Nephron progenitor cell (in vitro differentiated cells): Measurements from ENCODE around the gene C1QTNF3.
"Not testable (repeated sequence)": the region's sequence is repeated elsewhere in the genome, so short reads cannot be mapped to it uniquely, and the experiment has no call there.

Experiments
- DNase-seq: peaks from one replicate; pipeline ENCODE4 v3.0.0; 2021
- H3K27ac Mint-ChIP-seq: 2 replicates; pipeline ENCODE4 v1.8.0; 2021; ENCODE audit warnings: mild to moderate bottlenecking, moderate library complexity, mixed read lengths
- H3K27me3 Mint-ChIP-seq: 2 replicates; pipeline ENCODE4 v1.8.0; 2021; ENCODE audit warnings: mild to moderate bottlenecking, low read depth, mixed read lengths; ENCODE audit not compliant: poor library complexity
- H3K36me3 Mint-ChIP-seq: 2 replicates; pipeline ENCODE4 v1.8.0; 2021; ENCODE audit warnings: low read depth, mixed read lengths
- H3K4me1 Mint-ChIP-seq: 2 replicates; pipeline ENCODE4 v1.8.0; 2021; ENCODE audit warnings: mixed read lengths
- H3K4me3 Mint-ChIP-seq: 2 replicates; pipeline ENCODE4 v1.8.0; 2021; ENCODE audit warnings: mild to moderate bottlenecking, moderate library complexity, mixed read lengths
- H3K9me3 Mint-ChIP-seq: 2 replicates; pipeline ENCODE4 v1.8.0; 2021; ENCODE audit warnings: mild to moderate bottlenecking, moderate library complexity, mixed read lengths
- CTCF ChIP-seq: fragments of 200-600 bp; sonication (generic); IDR thresholded peaks from 2 replicates; pipeline ENCODE4 v1.5.0; 2021; ENCODE audit warnings: antibody characterized with exemption

The C1QTNF3 gene

GRCh38 chr5:34043099-34043876 is at the start of gene C1QTNF3:
C1QTNF3 (minus strand) TSS chr5:34043213; CDS start chr5:34043125, 88 bp downstream.
- peaks cover 3% of the 10 kb centered on the region for H3K27me3 Mint-ChIP-seq
- peaks cover 39% of the 10 kb centered on the region for H3K4me1 Mint-ChIP-seq
- H3K4me3 Mint-ChIP-seq, result peak within 1 kb of the TSS; percentile 66
- H3K27ac Mint-ChIP-seq, result peak within 1 kb of the TSS; percentile 97
- DNase-seq, result peak; percentile 46
- peaks cover 38% of the 10 kb centered on the region for H3K36me3 Mint-ChIP-seq
- no peak for TF ChIP-seq CTCF
- peaks cover 8% of the 10 kb centered on the region for H3K9me3 Mint-ChIP-seq

GRCh38 chr5:34091039-34091438 is 48.0 kb upstream of the C1QTNF3 start:
- H3K27me3 Mint-ChIP-seq, H3K4me1 Mint-ChIP-seq, H3K4me3 Mint-ChIP-seq, DNase-seq, H3K36me3 Mint-ChIP-seq, H3K27ac Mint-ChIP-seq, H3K9me3 Mint-ChIP-seq: not testable (repeated sequence)

- H3K27ac Mint-ChIP-seq, H3K4me3 Mint-ChIP-seq, H3K27me3 Mint-ChIP-seq, H3K4me1 Mint-ChIP-seq, DNase-seq, H3K9me3 Mint-ChIP-seq: not testable (repeated sequence)
- peaks cover 13% of the 10 kb centered on the region for H3K36me3 Mint-ChIP-seq
Measured at GRCh38 chr5:34089802-34090201, 46.8 kb upstream of the C1QTNF3 start.

GRCh38 chr5:34087728-34088127 is 44.7 kb upstream of the C1QTNF3 start:
- not testable (repeated sequence) for H3K4me1 Mint-ChIP-seq

GRCh38 chr5:34083898-34084297 is 40.9 kb upstream of the C1QTNF3 start:
- H3K9me3 Mint-ChIP-seq, H3K4me1 Mint-ChIP-seq, H3K4me3 Mint-ChIP-seq, H3K27me3 Mint-ChIP-seq, H3K27ac Mint-ChIP-seq, DNase-seq: not testable (repeated sequence)
- peaks cover 12% of the 10 kb centered on the region for H3K36me3 Mint-ChIP-seq

More at GRCh38 chr5:34087728-34088127, 44.7 kb upstream of the C1QTNF3 start:
- H3K36me3 Mint-ChIP-seq, H3K27ac Mint-ChIP-seq, H3K27me3 Mint-ChIP-seq, DNase-seq, H3K9me3 Mint-ChIP-seq, H3K4me3 Mint-ChIP-seq: not testable (repeated sequence)

GRCh38 chr5:34079505-34079904 is 36.5 kb upstream of the C1QTNF3 start:
- not testable (repeated sequence) for H3K27me3 Mint-ChIP-seq, H3K4me3 Mint-ChIP-seq, H3K4me1 Mint-ChIP-seq, H3K9me3 Mint-ChIP-seq, DNase-seq, H3K36me3 Mint-ChIP-seq, H3K27ac Mint-ChIP-seq

- H3K27ac Mint-ChIP-seq, H3K4me1 Mint-ChIP-seq, H3K27me3 Mint-ChIP-seq, H3K4me3 Mint-ChIP-seq, DNase-seq, H3K9me3 Mint-ChIP-seq, H3K36me3 Mint-ChIP-seq: not testable (repeated sequence)
Measured at GRCh38 chr5:34077636-34078035, 34.6 kb upstream of the C1QTNF3 start.

- peaks cover 11% of the 10 kb centered on the region for H3K36me3 Mint-ChIP-seq
- H3K27ac Mint-ChIP-seq, H3K4me3 Mint-ChIP-seq, H3K4me1 Mint-ChIP-seq, H3K27me3 Mint-ChIP-seq, H3K9me3 Mint-ChIP-seq, DNase-seq: not testable (repeated sequence)
Measured at GRCh38 chr5:34076719-34077364, 33.8 kb upstream of the C1QTNF3 start.

GRCh38 chr5:34074472-34074871 is 31.5 kb upstream of the C1QTNF3 start:
- H3K27ac Mint-ChIP-seq, DNase-seq: not testable (repeated sequence)

GRCh38 chr5:34074071-34074470 is 31.1 kb upstream of the C1QTNF3 start:
- not testable (repeated sequence) for DNase-seq, H3K27ac Mint-ChIP-seq, H3K4me1 Mint-ChIP-seq, H3K9me3 Mint-ChIP-seq, H3K4me3 Mint-ChIP-seq, H3K27me3 Mint-ChIP-seq, H3K36me3 Mint-ChIP-seq

More at GRCh38 chr5:34074472-34074871, 31.5 kb upstream of the C1QTNF3 start:
- not testable (repeated sequence) for H3K36me3 Mint-ChIP-seq, H3K9me3 Mint-ChIP-seq, H3K4me3 Mint-ChIP-seq, H3K27me3 Mint-ChIP-seq, H3K4me1 Mint-ChIP-seq

- H3K36me3 Mint-ChIP-seq, result peaks cover 27% of the 10 kb centered on the region
- not testable (repeated sequence) for DNase-seq, H3K27ac Mint-ChIP-seq, H3K4me3 Mint-ChIP-seq, H3K27me3 Mint-ChIP-seq, H3K4me1 Mint-ChIP-seq
- H3K9me3 Mint-ChIP-seq, result peaks cover 12% of the 10 kb centered on the region
Measured at GRCh38 chr5:34070626-34071025, 27.6 kb upstream of the C1QTNF3 start.
